Activated CD4-positive, CD25-positive, alpha-beta regulatory T cell (primary cell): ENCODE results near the gene OR8G5.
"Not testable (repeated sequence)": the region's sequence is repeated elsewhere in the genome, so short reads cannot be mapped to it uniquely, and the experiment has no call there.

ENCODE experiments used
- DNase-seq, 4 experiments: peaks; one replicate each; lab custom pipeline; 2025; lab: John Stamatoyannopoulos, UW

Gene OR8G5, protein sequence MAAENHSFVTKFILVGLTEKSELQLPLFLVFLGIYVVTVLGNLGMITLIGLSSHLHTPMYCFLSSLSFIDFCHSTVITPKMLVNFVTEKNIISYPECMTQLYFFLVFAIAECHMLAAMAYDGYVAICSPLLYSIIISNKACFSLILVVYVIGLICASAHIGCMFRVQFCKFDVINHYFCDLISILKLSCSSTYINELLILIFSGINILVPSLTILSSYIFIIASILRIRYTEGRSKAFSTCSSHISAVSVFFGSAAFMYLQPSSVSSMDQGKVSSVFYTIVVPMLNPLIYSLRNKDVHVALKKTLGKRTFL

GRCh38 chr11:124256076-124256475 is at the start of gene OR8G5:
Gene OR8G5 (plus strand): TSS chr11:124256376. CDS start chr11:124264932, 8,556 bp downstream.
- no peak for DNase-seq

DNA sequence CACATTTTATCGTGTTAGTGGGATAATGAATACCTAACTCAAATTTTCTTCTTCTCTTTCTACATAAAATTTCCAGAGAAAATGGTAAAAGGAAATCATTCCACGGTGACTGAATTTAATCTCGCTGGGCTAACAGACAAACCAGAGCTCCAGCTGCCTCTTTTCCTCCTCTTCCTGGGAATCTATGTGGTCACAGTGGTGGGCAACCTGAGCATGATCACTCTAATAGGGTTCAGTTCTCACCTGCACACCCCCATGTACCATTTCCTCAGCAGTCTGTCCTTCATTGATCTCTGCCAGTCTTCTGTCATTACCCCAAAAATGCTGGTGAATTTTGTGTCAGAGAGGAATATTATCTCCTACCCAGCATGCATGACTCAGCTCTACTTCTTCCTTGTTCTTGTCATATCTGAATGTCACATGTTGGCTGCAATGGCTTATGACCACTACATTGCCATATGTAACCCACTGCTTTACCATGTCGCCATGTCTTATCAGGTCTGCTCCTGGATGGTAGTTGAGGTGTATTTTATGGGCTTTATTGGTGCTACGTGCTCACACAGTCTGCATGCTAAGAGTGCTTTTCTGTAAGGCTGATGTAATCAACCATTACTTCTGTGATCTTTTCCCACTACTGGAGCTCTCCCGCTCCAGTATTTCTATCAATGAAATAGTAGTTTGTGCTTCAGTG is 48.9 kb upstream of the OR8G5 start:
- DNase-seq: no peak

GRCh38 chr11:124209824-124210357 is 46.3 kb upstream of the OR8G5 start:
- DNase-seq: no peak

- DNase-seq: no peak
Observed at GRCh38 chr11:124210421-124210820, 45.8 kb upstream of the OR8G5 start.

GRCh38 chr11:124211321-124211720 is 44.9 kb upstream of the OR8G5 start:
- DNase-seq: no peak

GRCh38 chr11:124214027-124214426 is 42.1 kb upstream of the OR8G5 start:
- DNase-seq: no peak

- DNase-seq: no peak
Observed at GRCh38 chr11:124219126-124219525, 37.0 kb upstream of the OR8G5 start.

DNA sequence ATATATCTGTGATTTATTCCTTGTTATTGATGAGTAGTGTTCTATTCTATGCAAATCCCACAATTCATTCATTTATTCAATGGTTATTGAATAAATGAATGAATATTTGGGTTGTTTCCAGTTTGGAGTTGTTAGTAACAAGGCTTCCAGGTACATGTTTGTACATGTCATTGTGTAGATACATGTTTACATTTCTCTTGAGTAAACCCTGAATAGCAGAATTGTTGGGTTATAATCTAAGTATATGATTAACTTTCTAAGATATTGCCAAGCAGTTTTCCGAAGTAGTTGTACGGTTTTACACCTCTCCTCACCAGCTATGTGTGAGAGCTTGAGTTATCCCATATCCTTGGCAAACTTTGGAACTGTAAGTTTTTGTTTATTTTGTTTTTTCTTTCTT is 33.8 kb upstream of the OR8G5 start:
- DNase-seq: no peak

DNA sequence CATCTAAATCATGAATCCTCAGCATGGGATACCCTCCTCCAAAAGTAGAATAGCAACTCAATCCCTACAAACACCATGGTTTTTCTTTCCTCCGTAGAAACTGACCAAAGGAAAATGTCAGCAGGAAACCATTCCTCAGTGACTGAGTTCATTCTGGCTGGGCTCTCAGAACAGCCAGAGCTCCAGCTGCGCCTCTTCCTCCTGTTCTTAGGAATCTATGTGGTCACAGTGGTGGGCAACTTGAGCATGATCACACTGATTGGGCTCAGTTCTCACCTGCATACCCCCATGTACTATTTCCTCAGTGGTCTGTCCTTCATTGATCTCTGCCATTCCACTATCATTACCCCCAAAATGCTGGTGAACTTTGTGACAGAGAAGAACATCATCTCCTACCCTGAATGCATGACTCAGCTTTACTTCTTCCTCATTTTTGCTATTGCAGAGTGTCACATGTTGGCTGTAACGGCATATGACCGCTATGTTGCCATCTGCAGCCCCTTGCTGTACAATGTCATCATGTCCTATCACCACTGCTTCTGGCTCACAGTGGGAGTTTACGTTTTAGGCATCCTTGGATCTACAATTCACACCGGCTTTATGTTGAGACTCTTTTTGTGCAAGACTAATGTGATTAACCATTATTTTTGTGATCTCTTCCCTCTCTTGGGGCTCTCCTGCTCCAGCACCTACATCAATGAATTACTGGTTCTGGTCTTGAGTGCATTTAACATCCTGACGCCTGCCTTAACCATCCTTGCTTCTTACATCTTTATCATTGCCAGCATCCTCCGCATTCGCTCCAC is 31.4 kb upstream of the OR8G5 start:
- DNase-seq: not testable (repeated sequence)

DNA sequence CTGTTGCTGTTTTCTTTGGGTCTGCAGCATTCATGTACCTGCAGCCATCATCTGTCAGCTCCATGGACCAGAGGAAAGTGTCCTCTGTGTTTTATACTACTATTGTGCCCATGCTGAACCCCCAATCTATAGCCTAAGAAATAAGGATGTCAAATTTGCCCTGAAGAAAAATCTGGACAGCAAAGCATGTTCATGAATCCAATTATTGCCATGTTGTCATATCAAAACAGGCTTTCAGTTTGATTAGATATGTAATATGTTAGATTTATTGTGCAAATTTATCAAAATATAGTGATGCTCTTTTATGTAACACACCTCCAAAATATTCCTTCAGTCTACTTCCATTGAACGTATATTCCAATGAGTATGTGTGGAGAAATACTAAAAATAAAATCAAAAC is 30.7 kb upstream of the OR8G5 start:
- DNase-seq: no peak

GRCh38 chr11:124233376-124233775 is 22.8 kb upstream of the OR8G5 start:
- DNase-seq: no peak

GRCh38 chr11:124238512-124238911 is 17.7 kb upstream of the OR8G5 start:
- DNase-seq: no peak

DNA sequence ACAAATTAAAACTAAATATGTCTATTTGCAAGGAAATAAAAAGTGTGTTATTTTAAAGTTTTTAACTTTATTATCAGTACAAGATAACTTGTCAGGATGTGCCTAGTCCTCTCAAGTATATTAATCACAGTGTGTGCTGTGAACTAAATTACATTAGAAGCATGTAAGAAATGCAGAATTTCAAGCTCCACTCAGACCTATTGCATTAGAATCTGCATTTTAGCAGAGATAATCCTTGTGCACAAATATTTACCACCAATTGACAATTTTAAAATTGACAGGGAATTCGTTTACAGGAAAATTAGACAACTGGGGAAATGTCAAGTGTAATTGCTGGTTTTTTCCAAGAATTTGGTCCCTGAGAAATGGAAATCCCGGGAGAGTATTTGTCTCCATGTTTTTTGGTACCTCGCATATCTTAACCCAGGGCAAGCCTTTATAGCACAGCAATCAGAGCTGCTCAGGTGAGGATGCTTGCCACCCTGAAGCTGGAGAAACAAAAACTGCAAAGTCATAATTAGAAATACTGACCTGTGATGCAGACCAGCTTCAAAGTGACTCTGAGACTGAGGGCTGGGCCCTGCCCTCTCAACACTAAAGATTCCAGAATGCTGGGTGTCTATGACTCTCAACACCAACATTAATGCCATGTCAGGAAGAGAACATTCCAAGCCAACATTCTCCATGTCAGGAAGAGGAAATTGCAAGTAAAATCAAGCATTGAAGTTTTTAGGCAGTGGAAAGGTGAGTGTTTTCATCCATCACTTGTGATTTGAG is 15.4 kb upstream of the OR8G5 start, which contains the start of gene OR8G1:
TSS of gene OR8G1 (plus strand) at position 475 of the 777 bp plus-strand sequence. CDS start 8,581 bp downstream, outside the sequence.
- DNase-seq: no peak

DNA sequence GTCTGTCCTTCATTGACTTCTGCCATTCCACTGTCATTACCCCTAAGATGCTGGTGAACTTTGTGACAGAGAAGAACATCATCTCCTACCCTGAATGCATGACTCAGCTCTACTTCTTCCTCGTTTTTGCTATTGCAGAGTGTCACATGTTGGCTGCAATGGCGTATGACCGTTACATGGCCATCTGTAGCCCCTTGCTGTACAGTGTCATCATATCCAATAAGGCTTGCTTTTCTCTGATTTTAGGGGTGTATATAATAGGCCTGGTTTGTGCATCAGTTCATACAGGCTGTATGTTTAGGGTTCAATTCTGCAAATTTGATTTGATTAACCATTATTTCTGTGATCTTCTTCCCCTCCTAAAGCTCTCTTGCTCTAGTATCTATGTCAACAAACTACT is 6.3 kb upstream of the OR8G5 start:
- DNase-seq: not testable (repeated sequence)

- DNase-seq: not testable (repeated sequence)
Observed at GRCh38 chr11:124265041-124265440, 8.9 kb downstream of the OR8G5 start.

- not testable (repeated sequence) for DNase-seq
Observed at GRCh38 chr11:124270886-124271285, 14.7 kb downstream of the OR8G5 start.

- no peak for DNase-seq
Observed at GRCh38 chr11:124274000-124274399, 17.8 kb downstream of the OR8G5 start.

- DNase-seq: no peak
Observed at GRCh38 chr11:124276081-124276480, 19.9 kb downstream of the OR8G5 start.

- no peak for DNase-seq
Observed at GRCh38 chr11:124277207-124277606, 21.0 kb downstream of the OR8G5 start.

DNA sequence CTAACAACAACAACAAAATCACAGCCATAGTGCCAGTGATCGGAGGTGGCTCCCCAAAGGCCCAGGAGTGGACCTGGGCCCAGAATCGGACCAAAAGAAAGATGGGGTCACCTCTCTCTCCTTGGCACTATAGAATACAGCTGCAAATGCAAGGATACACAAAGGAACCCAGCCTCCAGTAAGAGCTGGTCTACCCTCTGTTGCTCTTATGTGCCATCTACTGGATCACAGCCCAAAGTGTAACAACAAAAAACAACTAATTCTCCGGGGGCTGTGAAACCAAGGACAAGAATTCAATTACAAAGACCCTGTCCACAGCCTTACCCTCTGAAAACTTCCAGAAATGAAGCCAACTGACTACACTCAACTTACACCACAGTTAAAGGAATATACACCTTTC is 21.6 kb downstream of the OR8G5 start:
- no peak for DNase-seq

DNA sequence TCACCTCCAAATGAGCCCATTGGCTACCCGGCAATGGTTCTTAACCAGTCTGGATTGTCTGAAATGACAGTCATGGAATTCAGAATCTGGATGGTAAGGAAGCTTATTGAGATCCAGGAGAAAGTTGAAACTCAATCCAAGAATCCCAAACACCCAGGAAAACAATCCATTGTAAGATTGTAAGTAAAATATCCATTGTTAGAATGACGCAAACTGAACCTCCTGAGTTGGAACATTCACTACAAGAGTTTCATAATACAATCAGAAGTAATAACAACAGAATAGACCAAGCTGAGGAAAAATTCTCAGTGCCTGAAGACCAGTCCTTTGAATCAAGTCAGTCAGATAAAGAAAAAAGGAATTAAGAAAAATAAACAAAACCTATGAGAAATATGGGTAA is 22.1 kb downstream of the OR8G5 start:
- no peak for DNase-seq
